Measurements from ENCODE around the gene PFDN2. TPM values are rescaled to one million over a fixed set of nuclear protein-coding genes. Genes with fewer than 3 reads are reported as not detected.

PFDN2 gene
- polyA plus RNA-seq, 1 of the 3 experiments (the other 2 are of a cell fraction): 445 TPM

- TF ChIP-seq RCOR1 (IDR thresholded peaks at IDR 0.05; ENCODE audit: low read length) (no peak), FOSL2 (IDR thresholded peaks at IDR 0.05; ENCODE audit: borderline replicate concordance, low read depth) (no peak), EP300 (IDR thresholded peaks at IDR 0.05; ENCODE audit: borderline replicate concordance in 1 of 2, low read depth in 1 of 2, low read length in 1 of 2) (no peak), YY1 (IDR thresholded peaks at IDR 0.05; ENCODE audit: low read depth) (no peak), TEAD4 (IDR thresholded peaks at IDR 0.05; ENCODE audit: borderline replicate concordance, insufficient read depth) (no peak), ELF1 (IDR thresholded peaks at IDR 0.05) (no peak), GABPA (IDR thresholded peaks at IDR 0.05; ENCODE audit: low read depth) (no peak), SMC3 (IDR thresholded peaks at IDR 0.05; ENCODE audit: low read depth, low read length) (no peak), PBX3 (IDR thresholded peaks at IDR 0.05) (no peak)
Measured at GRCh38 chr1:161122967-161123366, 5.1 kb upstream of the PFDN2 start.

GRCh38 chr1:161121834-161122233 lies 4.0 kb upstream of the PFDN2 start:
- 81% methylated on average over 4 of the region's 4 CpGs for WGBS (ENCODE audit: low lambda C conversion rate)
- Histone ChIP-seq H3K79me2 (ENCODE audit: insufficient read depth) (peaks cover 61% of the 10 kb centered on the region), H3K27ac (ENCODE audit: low read depth in 2 of 2, low read length in 1 of 2) (no peak overlapping the region), H4K20me1 (ENCODE audit: insufficient read depth) (peaks cover 8% of the 10 kb centered on the region; the same call in 1 of the 2 replicates), H3K4me2 (no peak overlapping the region), H3K9ac (no peak overlapping the region), H3K9me2 (no peaks in the 10 kb centered on the region), H3K9me3 (no peaks in the 10 kb centered on the region), H3K27me3 (ENCODE audit: insufficient read depth) (no peaks in the 10 kb centered on the region), H2AFZ (ENCODE audit: low read depth) (no peak overlapping the region), H3F3A (replicated peaks; ENCODE audit: insufficient read depth) (peaks cover 7% of the 10 kb centered on the region), H3K36me3 (replicated peaks in 1 of 2; ENCODE audit: control insufficient read depth in 1 of 2, insufficient read depth in 2 of 2, low read length in 1 of 2) (peaks cover 19 to 53% of the 10 kb centered on the region in 2 experiments), H3K4me3 (ENCODE audit: low read depth in 2 of 2, low read length in 1 of 2) (no peak overlapping the region), H3K4me1 (ENCODE audit: control insufficient read depth in 1 of 2, insufficient read depth in 2 of 2, low read depth in 1 of 2, low read length in 1 of 2) (peaks cover 15 to 19% of the 10 kb centered on the region in 2 experiments; a peak in 3 of 4 replicates)
- TF ChIP-seq MEF2A (IDR thresholded peaks at IDR 0.05; ENCODE audit: borderline replicate concordance, low read depth) (no peak), EZH2phosphoT487 (IDR thresholded peaks at IDR 0.05; ENCODE audit: borderline replicate concordance, low read depth) (no peak), REST (IDR thresholded peaks at IDR 0.05; ENCODE audit: low read depth, low read length) (no peak), RAD21 (IDR thresholded peaks at IDR 0.05; ENCODE audit: low read length) (no peak), MXI1 (IDR thresholded peaks at IDR 0.05; ENCODE audit: low read depth, low read length) (no peak), TEAD4 (IDR thresholded peaks at IDR 0.05; ENCODE audit: borderline replicate concordance, insufficient read depth) (no peak), FOXJ3 (CRISPR knock-in tag; IDR thresholded peaks at IDR 0.05) (no peak), NRF1 (IDR thresholded peaks at IDR 0.05; ENCODE audit: low read depth, low read length) (no peak), SMC3 (IDR thresholded peaks at IDR 0.05; ENCODE audit: low read depth, low read length) (no peak), RFX5 (IDR thresholded peaks at IDR 0.05; ENCODE audit: low read length) (no peak)
- POLR2A ChIA-PET: interaction anchor here (0.7 to 1.1 kb wide), 3 partner anchors 9 to 20 kb away, joined by 3 to 5 read pairs (median 5); partner anchors contain the start of gene DEDD
- no peak for DNase-seq
- CTCF ChIA-PET: no interaction called here

More at GRCh38 chr1:161122967-161123366, 5.1 kb upstream of the PFDN2 start:
- peaks cover 15 to 19% of the 10 kb centered on the region in 2 experiments; a peak in 3 of 4 replicates for H3K4me1 ChIP-seq (ENCODE audit: control insufficient read depth in 1 of 2, insufficient read depth in 2 of 2, low read depth in 1 of 2, low read length in 1 of 2)
- no peak overlapping the region for H3K4me2 ChIP-seq
- no peak overlapping the region for H3K4me3 ChIP-seq (ENCODE audit: low read depth in 2 of 2, low read length in 1 of 2)
- H3K27ac ChIP-seq (ENCODE audit: low read depth in 2 of 2, low read length in 1 of 2): no peak overlapping the region
- ChIA-PET CTCF (no interaction called here), POLR2A (no interaction called here)
- 89% methylated on average over 6 of the region's 6 CpGs for WGBS (ENCODE audit: low lambda C conversion rate)
- H3F3A ChIP-seq (replicated peaks; ENCODE audit: insufficient read depth): peaks cover 7% of the 10 kb centered on the region
- H3K36me3 ChIP-seq (replicated peaks in 1 of 2; ENCODE audit: control insufficient read depth in 1 of 2, insufficient read depth in 2 of 2, low read length in 1 of 2): peaks cover 30 to 64% of the 10 kb centered on the region in 2 experiments
- peaks cover 8% of the 10 kb centered on the region; the same call in 1 of the 2 replicates for H4K20me1 ChIP-seq (ENCODE audit: insufficient read depth)
- H3K27me3 ChIP-seq (ENCODE audit: insufficient read depth): no peaks in the 10 kb centered on the region
- no peaks in the 10 kb centered on the region for H3K9me3 ChIP-seq
- no peak overlapping the region for H3K9ac ChIP-seq
- no peak overlapping the region for H2AFZ ChIP-seq (ENCODE audit: low read depth)
- no peaks in the 10 kb centered on the region for H3K9me2 ChIP-seq
- peaks cover 61% of the 10 kb centered on the region for H3K79me2 ChIP-seq (ENCODE audit: insufficient read depth)
- no peak for DNase-seq
